Mesothelial cell of epicardium (in vitro differentiated cells): ENCODE results near the gene ALDOB. TPM values are rescaled to one million over a fixed set of nuclear protein-coding genes. Genes with fewer than 3 reads are reported as not detected.

Experiments
- DNase-seq, 2 experiments: peaks; one replicate each; pipeline ENCODE4 v3.0.0; 2021; ENCODE audit warnings: low spot score in 2 of 2; ENCODE audit not compliant: unreplicated experiment in 2 of 2
- H3K27ac Mint-ChIP-seq: 2 replicates; pipeline ENCODE4 v1.8.0; 2021; ENCODE audit warnings: mixed read lengths
- H3K27me3 Mint-ChIP-seq: 2 replicates; pipeline ENCODE4 v1.8.0; 2021; ENCODE audit warnings: low read depth, mixed read lengths
- H3K36me3 Mint-ChIP-seq: 2 replicates; pipeline ENCODE4 v1.8.0; 2021; ENCODE audit warnings: mixed read lengths
- H3K4me1 Mint-ChIP-seq: 2 replicates; pipeline ENCODE4 v1.8.0; 2021; ENCODE audit warnings: mixed read lengths
- H3K4me3 Mint-ChIP-seq: 2 replicates; pipeline ENCODE4 v1.8.0; 2021; ENCODE audit warnings: mild to moderate bottlenecking, moderate library complexity, mixed read lengths
- H3K9me3 Mint-ChIP-seq: 2 replicates; pipeline ENCODE4 v1.8.0; 2021; ENCODE audit warnings: mixed read lengths
- total RNA-seq: library from RNA; stranded (reverse); gene quantifications from 3 replicates; pipeline ENCODE4 v1.2.1, GENCODE V29; 2021
- TF ChIP-seq, protein P1 (sequence below): fragments of 200-600 bp; sonication (generic); IDR thresholded peaks from one replicate; pipeline ENCODE4 v1.5.0; 2021; ENCODE audit warnings: antibody characterized with exemption; ENCODE audit not compliant: unreplicated experiment

The ALDOB gene
- total RNA-seq, 1 donor from 2014 or later = not detected

DNA sequence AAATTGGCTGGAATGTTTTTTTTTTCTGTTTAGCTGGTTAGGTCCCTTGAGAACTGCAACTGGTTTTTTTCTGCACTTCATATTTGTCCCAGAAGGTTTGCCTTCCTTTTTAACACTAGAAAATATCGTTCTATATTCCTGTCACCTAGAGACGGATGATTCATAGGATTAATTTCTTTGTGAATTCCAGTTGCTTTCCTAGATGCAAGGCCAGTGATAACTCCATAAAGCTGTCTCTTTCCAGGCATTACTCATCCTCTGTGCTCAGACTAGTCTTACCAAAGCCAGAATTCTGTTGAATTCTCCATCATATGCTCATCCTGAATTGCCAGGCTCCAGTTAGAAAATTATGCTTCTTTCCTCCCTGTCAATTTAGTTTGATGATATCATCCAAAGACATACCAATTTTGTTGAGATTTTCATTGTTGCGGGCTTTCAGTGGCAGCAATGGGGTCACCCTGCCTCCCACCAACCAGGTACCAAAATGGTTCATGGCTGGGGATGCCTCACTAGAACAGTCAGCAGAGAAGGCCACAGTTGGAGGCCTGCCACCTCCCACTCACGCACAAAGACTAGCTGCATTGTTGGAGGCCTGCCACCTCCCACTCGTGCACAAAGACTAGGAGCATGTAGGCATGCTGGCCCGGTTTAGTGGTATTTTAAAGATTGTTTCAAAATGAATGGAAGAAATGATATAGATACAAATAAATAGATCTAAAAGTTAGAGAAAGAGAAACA is 59.3 kb downstream of the ALDOB start:
- no peak for DNase-seq
- Mint-ChIP-seq H3K9me3 (peaks cover 33% of the 10 kb centered on the region), H3K27ac (no peak overlapping the region), H3K4me3 (no peak overlapping the region), H3K36me3 (peaks cover 6% of the 10 kb centered on the region), H3K4me1 (peaks cover 4% of the 10 kb centered on the region), H3K27me3 (no peaks in the 10 kb centered on the region)
- TF ChIP-seq, protein P1, sequence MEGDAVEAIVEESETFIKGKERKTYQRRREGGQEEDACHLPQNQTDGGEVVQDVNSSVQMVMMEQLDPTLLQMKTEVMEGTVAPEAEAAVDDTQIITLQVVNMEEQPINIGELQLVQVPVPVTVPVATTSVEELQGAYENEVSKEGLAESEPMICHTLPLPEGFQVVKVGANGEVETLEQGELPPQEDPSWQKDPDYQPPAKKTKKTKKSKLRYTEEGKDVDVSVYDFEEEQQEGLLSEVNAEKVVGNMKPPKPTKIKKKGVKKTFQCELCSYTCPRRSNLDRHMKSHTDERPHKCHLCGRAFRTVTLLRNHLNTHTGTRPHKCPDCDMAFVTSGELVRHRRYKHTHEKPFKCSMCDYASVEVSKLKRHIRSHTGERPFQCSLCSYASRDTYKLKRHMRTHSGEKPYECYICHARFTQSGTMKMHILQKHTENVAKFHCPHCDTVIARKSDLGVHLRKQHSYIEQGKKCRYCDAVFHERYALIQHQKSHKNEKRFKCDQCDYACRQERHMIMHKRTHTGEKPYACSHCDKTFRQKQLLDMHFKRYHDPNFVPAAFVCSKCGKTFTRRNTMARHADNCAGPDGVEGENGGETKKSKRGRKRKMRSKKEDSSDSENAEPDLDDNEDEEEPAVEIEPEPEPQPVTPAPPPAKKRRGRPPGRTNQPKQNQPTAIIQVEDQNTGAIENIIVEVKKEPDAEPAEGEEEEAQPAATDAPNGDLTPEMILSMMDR = no peak

DNA sequence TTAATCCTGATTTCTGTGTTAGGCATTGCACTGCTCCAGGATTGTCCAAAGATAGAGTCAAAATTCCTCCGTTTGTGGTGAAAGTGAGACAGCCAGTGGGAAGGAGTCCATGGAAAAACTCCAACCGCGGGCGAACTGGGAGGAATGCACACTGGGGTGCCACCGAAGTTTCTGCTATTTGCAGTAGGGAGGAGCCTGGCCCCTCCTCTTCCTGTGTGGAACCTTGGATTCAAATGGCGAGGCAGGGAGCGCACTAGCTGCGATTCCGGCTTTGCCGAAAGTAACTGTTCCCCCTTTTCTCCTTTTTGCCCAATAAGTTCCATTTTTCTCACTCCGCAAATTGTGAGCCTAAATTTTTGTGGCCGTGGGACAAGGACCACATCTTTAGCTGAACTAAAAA is 60.0 kb downstream of the ALDOB start:
- H3K36me3 Mint-ChIP-seq = peaks cover 6% of the 10 kb centered on the region
- peaks cover 4% of the 10 kb centered on the region for H3K4me1 Mint-ChIP-seq
- H3K27me3 Mint-ChIP-seq = no peaks in the 10 kb centered on the region
- H3K4me3 Mint-ChIP-seq = no peak overlapping the region
- peaks cover 33% of the 10 kb centered on the region for H3K9me3 Mint-ChIP-seq
- TF ChIP-seq, protein P1 = no peak
- DNase-seq = no peak
- H3K27ac Mint-ChIP-seq = no peak overlapping the region

DNA sequence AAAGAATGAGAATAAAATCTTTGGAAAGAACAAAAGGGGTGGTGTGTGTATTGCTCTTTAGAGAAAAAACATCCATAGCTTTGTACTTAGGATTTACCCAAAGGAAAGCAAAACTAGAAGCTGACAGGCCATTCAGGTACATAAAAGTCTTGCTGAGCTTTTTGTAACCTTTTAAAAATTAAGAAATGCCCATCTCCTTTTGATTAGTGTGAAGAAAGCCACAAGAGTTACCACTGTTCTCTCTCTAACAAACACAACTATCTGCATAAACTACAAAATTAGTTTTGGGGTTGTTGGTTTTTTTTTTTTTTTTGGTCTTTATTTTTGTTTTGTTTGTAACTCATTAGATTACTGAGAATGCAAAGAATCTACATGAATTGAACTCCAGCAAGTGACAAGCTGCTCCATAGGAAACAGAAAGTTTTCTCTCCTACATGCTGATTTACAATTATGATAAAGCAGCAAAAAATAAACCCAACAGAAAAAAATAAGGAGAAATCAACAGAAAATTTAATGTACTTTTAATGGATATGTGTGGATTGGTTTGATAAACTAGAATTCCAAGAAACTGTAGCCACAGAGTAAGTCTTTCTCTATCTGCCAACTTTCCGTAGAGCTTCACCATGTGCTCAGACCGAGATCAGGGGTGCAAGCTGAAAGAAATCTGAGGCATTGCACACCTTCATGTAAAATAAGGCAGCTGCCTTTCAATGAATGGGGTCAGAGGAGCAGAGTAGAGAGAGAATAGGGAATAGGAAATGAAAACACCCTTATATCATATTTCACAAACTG is 63.1 kb downstream of the ALDOB start:
- TF ChIP-seq, protein P1 = no peak
- H3K36me3 Mint-ChIP-seq = peaks cover under 1% of the 10 kb centered on the region
- no peak overlapping the region for H3K4me3 Mint-ChIP-seq
- DNase-seq = no peak
- no peaks in the 10 kb centered on the region for H3K27me3 Mint-ChIP-seq
- no peak overlapping the region for H3K27ac Mint-ChIP-seq
- peaks cover 4% of the 10 kb centered on the region for H3K4me1 Mint-ChIP-seq
- H3K9me3 Mint-ChIP-seq = peaks cover 10% of the 10 kb centered on the region

DNA sequence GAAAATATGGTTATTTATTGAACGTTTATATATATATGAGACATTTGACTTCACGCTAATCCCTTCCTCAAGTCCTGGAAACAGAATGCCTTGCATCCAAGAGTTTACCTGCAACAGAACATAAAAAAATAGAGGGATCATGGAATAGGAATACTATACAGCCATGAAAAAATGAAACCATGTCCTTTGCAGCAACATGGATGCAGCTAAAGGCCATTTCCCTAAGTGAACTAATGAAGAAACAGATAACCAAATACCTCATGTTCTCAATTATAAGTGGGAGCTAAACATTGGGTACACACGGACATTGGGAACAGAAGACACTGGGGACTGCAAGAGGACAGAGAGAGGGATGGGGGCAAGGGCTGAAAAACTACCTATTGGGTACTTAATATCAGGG is 63.8 kb downstream of the ALDOB start:
- Mint-ChIP-seq H3K36me3 (no peaks in the 10 kb centered on the region), H3K27me3 (no peaks in the 10 kb centered on the region), H3K27ac (no peak overlapping the region), H3K9me3 (peaks cover 8% of the 10 kb centered on the region), H3K4me3 (no peak overlapping the region), H3K4me1 (peaks cover 4% of the 10 kb centered on the region)
- no peak for DNase-seq
- TF ChIP-seq, protein P1 = no peak

Other genes with a start within 250 kb of the ALDOB start
- gene BAAT, start 50.8 kb downstream of the ALDOB start, total RNA-seq = 0.07 TPM in 2 of 3 replicates, not detected in the other
- gene MRPL50, start 37.2 kb downstream of the ALDOB start, total RNA-seq = 9.5 to 11.0 TPM (median 10.2 TPM) in 3 replicates
- 29.4 to 32.1 TPM (median 30.1 TPM) in 3 replicates for gene ZNF189, start 36.9 kb downstream of the ALDOB start, total RNA-seq
- gene RNF20, start 98.1 kb upstream of the ALDOB start, total RNA-seq = 49.0 to 55.5 TPM (median 53.9 TPM) in 3 replicates
- 0.34 to 0.38 TPM (median 0.34 TPM) in 3 replicates for gene PPP3R2, start 159.2 kb upstream of the ALDOB start, total RNA-seq